ENCODE data around the gene MDN1. TPM values are rescaled to one million over a fixed set of nuclear protein-coding genes. Genes with fewer than 3 reads are reported as not detected.
A peak's percentile ranks its signal among the peaks of the same experiment; 100 is the strongest.

The MDN1 gene
- total RNA-seq, 2 experiments from 2014 or later: 48.6 to 62.3 TPM

DNA sequence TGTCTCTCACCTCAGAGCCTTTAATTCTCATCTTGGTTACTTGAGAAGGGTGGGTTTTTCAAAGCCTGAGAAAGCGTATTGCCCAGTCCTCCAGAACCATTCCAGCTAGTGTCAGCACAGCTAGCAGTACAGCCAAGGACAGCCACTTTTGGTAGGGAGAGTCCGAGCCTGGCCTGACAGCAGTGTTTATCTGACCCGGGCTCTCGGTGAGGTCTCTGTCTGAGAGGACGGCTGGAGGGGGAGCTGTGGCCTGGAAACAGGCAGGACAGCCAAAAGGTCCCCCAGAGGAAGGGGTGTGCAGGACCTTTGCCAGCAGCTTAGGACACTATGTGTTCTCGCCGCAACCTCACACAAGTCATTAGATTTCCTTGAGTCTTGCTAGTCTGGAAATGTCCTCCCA lies 219.9 kb downstream of the MDN1 start:
- H3K9me3 ChIP-seq (ENCODE audit: low read length): peaks cover 8% of the 10 kb centered on the region; the same call in 1 of the 2 replicates
- H2AFZ ChIP-seq (ENCODE audit: low read length): no peak overlapping the region
- H4K20me1 ChIP-seq (ENCODE audit: insufficient read depth, low read length): no peaks in the 10 kb centered on the region
- ChIA-PET CTCF (ENCODE audit: unreplicated experiment) (interaction anchor here (1.7 kb wide), 1 partner anchor 39 kb away, joined by 5 read pairs; the partner anchor contains the start of gene LYRM2), POLR2A (interaction anchor here (0.5 to 2.2 kb wide), 3 partner anchors 14 to 249 kb away, joined by 3 to 8 read pairs (median 3); no protein-coding TSS in a partner anchor)
- peaks cover 28% of the 10 kb centered on the region for H3K4me1 ChIP-seq (ENCODE audit: insufficient read depth, low read length, poor library complexity, severe bottlenecking)
- no TSS peak for BruUV-seq (replicated peaks)
- TF ChIP-seq, protein P1, sequence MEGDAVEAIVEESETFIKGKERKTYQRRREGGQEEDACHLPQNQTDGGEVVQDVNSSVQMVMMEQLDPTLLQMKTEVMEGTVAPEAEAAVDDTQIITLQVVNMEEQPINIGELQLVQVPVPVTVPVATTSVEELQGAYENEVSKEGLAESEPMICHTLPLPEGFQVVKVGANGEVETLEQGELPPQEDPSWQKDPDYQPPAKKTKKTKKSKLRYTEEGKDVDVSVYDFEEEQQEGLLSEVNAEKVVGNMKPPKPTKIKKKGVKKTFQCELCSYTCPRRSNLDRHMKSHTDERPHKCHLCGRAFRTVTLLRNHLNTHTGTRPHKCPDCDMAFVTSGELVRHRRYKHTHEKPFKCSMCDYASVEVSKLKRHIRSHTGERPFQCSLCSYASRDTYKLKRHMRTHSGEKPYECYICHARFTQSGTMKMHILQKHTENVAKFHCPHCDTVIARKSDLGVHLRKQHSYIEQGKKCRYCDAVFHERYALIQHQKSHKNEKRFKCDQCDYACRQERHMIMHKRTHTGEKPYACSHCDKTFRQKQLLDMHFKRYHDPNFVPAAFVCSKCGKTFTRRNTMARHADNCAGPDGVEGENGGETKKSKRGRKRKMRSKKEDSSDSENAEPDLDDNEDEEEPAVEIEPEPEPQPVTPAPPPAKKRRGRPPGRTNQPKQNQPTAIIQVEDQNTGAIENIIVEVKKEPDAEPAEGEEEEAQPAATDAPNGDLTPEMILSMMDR (conservative IDR thresholded peaks at IDR 0.05; ENCODE audit: low read length): no peak
- no peak for TF ChIP-seq EZH2phosphoT487 (IDR thresholded peaks at IDR 0.05; ENCODE audit: borderline replicate concordance, low read depth, low read length)
- intact Hi-C loops (cut with micrococcal nuclease; ENCODE audit: unreplicated experiment): loop anchor here (5.0 kb wide), 2 partner anchors 167 to 227 kb away; partner anchors contain the start of gene ANKRD6
- no peak overlapping the region for H3K4me2 ChIP-seq (ENCODE audit: low read length)
- no peaks in the 10 kb centered on the region for H3K79me2 ChIP-seq (ENCODE audit: insufficient read depth, low read depth, low read length)
- H3K4me3 ChIP-seq (ENCODE audit: low read depth, low read length, poor library complexity, severe bottlenecking): no peak overlapping the region
- no peaks in the 10 kb centered on the region for H3K36me3 ChIP-seq (ENCODE audit: insufficient read depth, low read length)
- no peak for DNase-seq (ENCODE audit: low spot score)
- no peak overlapping the region for H3K27ac ChIP-seq (ENCODE audit: low read depth, low read length, poor library complexity, severe bottlenecking)
- H3K9me2 ChIP-seq (ENCODE audit: insufficient read depth, low read length): no peaks in the 10 kb centered on the region

DNA sequence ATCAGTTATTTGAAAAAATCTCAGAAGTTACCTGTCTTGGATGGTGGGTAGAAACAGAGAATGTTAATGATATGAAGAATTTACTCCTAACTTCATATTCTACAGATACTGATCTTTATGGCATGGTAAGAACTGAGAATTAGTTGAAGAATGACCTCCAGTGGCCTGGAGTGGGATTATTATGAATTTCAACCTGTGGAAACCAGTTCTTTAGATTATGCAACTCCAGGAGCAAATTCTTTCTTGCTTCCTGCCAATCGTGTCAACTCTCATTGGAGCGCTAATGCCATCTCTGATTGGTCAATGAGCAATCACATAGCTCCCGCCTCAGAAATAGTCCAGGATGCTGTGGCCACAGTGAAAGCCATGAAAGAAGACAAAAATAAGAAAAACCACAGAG lies 221.6 kb downstream of the MDN1 start:
- TF ChIP-seq, protein P1 (conservative IDR thresholded peaks at IDR 0.05; ENCODE audit: low read length): peak; percentile 68
- TF ChIP-seq EZH2phosphoT487 (IDR thresholded peaks at IDR 0.05; ENCODE audit: borderline replicate concordance, low read depth, low read length): no peak
- Histone ChIP-seq H3K4me3 (ENCODE audit: low read depth, low read length, poor library complexity, severe bottlenecking) (no peak overlapping the region), H3K36me3 (ENCODE audit: insufficient read depth, low read length) (no peaks in the 10 kb centered on the region), H3K4me1 (ENCODE audit: insufficient read depth, low read length, poor library complexity, severe bottlenecking) (peaks cover 28% of the 10 kb centered on the region), H3K79me2 (ENCODE audit: insufficient read depth, low read depth, low read length) (no peaks in the 10 kb centered on the region), H3K9me2 (ENCODE audit: insufficient read depth, low read length) (no peaks in the 10 kb centered on the region), H4K20me1 (ENCODE audit: insufficient read depth, low read length) (no peaks in the 10 kb centered on the region), H2AFZ (ENCODE audit: low read length) (peak overlapping the region; percentile 3; the same call in 1 of the 2 replicates), H3K9me3 (ENCODE audit: low read length) (peaks cover 8% of the 10 kb centered on the region; the same call in 1 of the 2 replicates), H3K4me2 (ENCODE audit: low read length) (no peak overlapping the region), H3K27ac (ENCODE audit: low read depth, low read length, poor library complexity, severe bottlenecking) (no peak overlapping the region)
- peak; percentile 48 for DNase-seq (ENCODE audit: low spot score)
- BruUV-seq (replicated peaks): no TSS peak
- intact Hi-C loops (cut with micrococcal nuclease; ENCODE audit: unreplicated experiment): loop anchor here (5.0 kb wide), 2 partner anchors 166 to 226 kb away; partner anchors contain the start of gene ANKRD6
- CTCF ChIA-PET (ENCODE audit: unreplicated experiment): interaction anchor here (1.7 kb wide), 1 partner anchor 41 kb away, joined by 5 read pairs; the partner anchor contains the start of gene LYRM2
- POLR2A ChIA-PET: interaction anchor here (0.6 to 2.2 kb wide), 4 partner anchors 15 to 231 kb away, joined by 3 to 8 read pairs (median 3); partner anchors contain the start of gene CASP8AP2

DNA sequence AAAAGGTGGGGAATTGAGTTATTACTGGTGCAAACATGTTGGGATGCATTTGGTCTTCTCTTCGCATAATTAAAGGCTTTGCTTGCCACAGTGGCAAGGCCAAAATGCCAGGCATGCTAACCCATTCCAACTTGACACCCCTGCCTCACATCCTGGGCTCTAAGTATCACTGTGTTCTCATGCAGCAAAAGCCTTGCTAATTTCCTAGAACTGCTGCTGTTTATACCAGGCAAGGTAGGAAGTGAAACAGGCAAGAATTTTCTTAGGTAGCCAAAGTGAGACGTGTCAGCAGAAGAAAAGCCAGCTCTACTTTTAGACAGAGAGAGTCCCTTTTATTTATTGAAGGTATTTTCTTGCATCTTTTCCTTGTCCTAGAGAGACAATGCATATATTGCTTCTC lies 222.2 kb downstream of the MDN1 start:
- Histone ChIP-seq H3K4me3 (ENCODE audit: low read depth, low read length, poor library complexity, severe bottlenecking) (no peak overlapping the region), H2AFZ (ENCODE audit: low read length) (no peak overlapping the region), H3K9me2 (ENCODE audit: insufficient read depth, low read length) (no peaks in the 10 kb centered on the region), H3K27ac (ENCODE audit: low read depth, low read length, poor library complexity, severe bottlenecking) (no peak overlapping the region), H4K20me1 (ENCODE audit: insufficient read depth, low read length) (no peaks in the 10 kb centered on the region), H3K4me2 (ENCODE audit: low read length) (no peak overlapping the region), H3K36me3 (ENCODE audit: insufficient read depth, low read length) (no peaks in the 10 kb centered on the region), H3K9me3 (ENCODE audit: low read length) (peaks cover 8% of the 10 kb centered on the region; the same call in 1 of the 2 replicates), H3K4me1 (ENCODE audit: insufficient read depth, low read length, poor library complexity, severe bottlenecking) (peaks cover 28% of the 10 kb centered on the region), H3K79me2 (ENCODE audit: insufficient read depth, low read depth, low read length) (no peaks in the 10 kb centered on the region)
- CTCF ChIA-PET (ENCODE audit: unreplicated experiment): no interaction called here
- BruUV-seq (replicated peaks): no TSS peak
- peak; percentile 21 for DNase-seq (ENCODE audit: low spot score)
- POLR2A ChIA-PET: no interaction called here
- TF ChIP-seq EZH2phosphoT487 (IDR thresholded peaks at IDR 0.05; ENCODE audit: borderline replicate concordance, low read depth, low read length): no peak
- TF ChIP-seq, protein P1 (conservative IDR thresholded peaks at IDR 0.05; ENCODE audit: low read length): no peak
- intact Hi-C loops (cut with micrococcal nuclease; ENCODE audit: unreplicated experiment): loop anchor here (5.0 kb wide), 2 partner anchors 165 to 225 kb away; partner anchors contain the start of gene ANKRD6

All from OCI-LY7 (cell line).